Measurements from ENCODE around the gene PCBP3.
"Not testable (repeated sequence)": the region's sequence is repeated elsewhere in the genome, so short reads cannot be mapped to it uniquely, and the experiment has no call there.

Gene PCBP3

GRCh38 chr21:45836268-45836655, 192.7 kb downstream of the PCBP3 start:
- DNase-seq (ENCODE audit: extremely low read depth in 1 of 2, low read depth in 1 of 2), result no peak

GRCh38 chr21:45836694-45837670, 193.5 kb downstream of the PCBP3 start:
- no peak for DNase-seq (ENCODE audit: extremely low read depth in 1 of 2, low read depth in 1 of 2)

- DNase-seq (ENCODE audit: extremely low read depth in 1 of 2, low read depth in 1 of 2), result no peak
Observed at GRCh38 chr21:45837936-45838335, 194.4 kb downstream of the PCBP3 start.

- DNase-seq (ENCODE audit: extremely low read depth in 1 of 2, low read depth in 1 of 2), result no peak
Observed at GRCh38 chr21:45838634-45839033, 195.1 kb downstream of the PCBP3 start.

GRCh38 chr21:45839274-45839673, 195.7 kb downstream of the PCBP3 start:
- DNase-seq (ENCODE audit: extremely low read depth in 1 of 2, low read depth in 1 of 2), result no peak

GRCh38 chr21:45841033-45841432, 197.5 kb downstream of the PCBP3 start:
- DNase-seq (ENCODE audit: extremely low read depth in 1 of 2, low read depth in 1 of 2), result no peak

- DNase-seq (ENCODE audit: extremely low read depth in 1 of 2, low read depth in 1 of 2), result no peak
Observed at GRCh38 chr21:45843426-45843825, 199.9 kb downstream of the PCBP3 start.

- DNase-seq (ENCODE audit: extremely low read depth in 1 of 2, low read depth in 1 of 2), result no peak
Observed at GRCh38 chr21:45844181-45844580, 200.7 kb downstream of the PCBP3 start.

- DNase-seq (ENCODE audit: extremely low read depth in 1 of 2, low read depth in 1 of 2), result no peak
Observed at GRCh38 chr21:45845063-45845769, 201.7 kb downstream of the PCBP3 start.

- DNase-seq (ENCODE audit: extremely low read depth in 1 of 2, low read depth in 1 of 2), result no peak
Observed at GRCh38 chr21:45845770-45846090, 202.2 kb downstream of the PCBP3 start.

GRCh38 chr21:45846373-45847160, 203.0 kb downstream of the PCBP3 start:
- no peak for DNase-seq (ENCODE audit: extremely low read depth in 1 of 2, low read depth in 1 of 2)

- DNase-seq (ENCODE audit: extremely low read depth in 1 of 2, low read depth in 1 of 2), result no peak
Observed at GRCh38 chr21:45847870-45848269, 204.3 kb downstream of the PCBP3 start.

GRCh38 chr21:45848331-45848730, 204.8 kb downstream of the PCBP3 start:
- DNase-seq (ENCODE audit: extremely low read depth in 1 of 2, low read depth in 1 of 2), result no peak

GRCh38 chr21:45848805-45849204, 205.3 kb downstream of the PCBP3 start:
- no peak for DNase-seq (ENCODE audit: extremely low read depth in 1 of 2, low read depth in 1 of 2)

- no peak for DNase-seq (ENCODE audit: extremely low read depth in 1 of 2, low read depth in 1 of 2)
Observed at GRCh38 chr21:45849651-45850050, 206.1 kb downstream of the PCBP3 start.

- DNase-seq (ENCODE audit: extremely low read depth in 1 of 2, low read depth in 1 of 2), result no peak
Observed at GRCh38 chr21:45850181-45850580, 206.7 kb downstream of the PCBP3 start.

GRCh38 chr21:45852386-45852785, 208.9 kb downstream of the PCBP3 start:
- not testable (repeated sequence) for DNase-seq (ENCODE audit: extremely low read depth in 1 of 2, low read depth in 1 of 2)

GRCh38 chr21:45852886-45853400, 209.4 kb downstream of the PCBP3 start:
- no peak for DNase-seq (ENCODE audit: extremely low read depth in 1 of 2, low read depth in 1 of 2)

GRCh38 chr21:45853703-45854342, 210.3 kb downstream of the PCBP3 start:
- no peak for DNase-seq (ENCODE audit: extremely low read depth in 1 of 2, low read depth in 1 of 2)

GRCh38 chr21:45854690-45855247, 211.2 kb downstream of the PCBP3 start:
- no peak for DNase-seq (ENCODE audit: extremely low read depth in 1 of 2, low read depth in 1 of 2)
